LNCaP clone FGC (cell line): ENCODE results near the gene CTDP1.

Experiments used
- DNase-seq: peaks from one replicate; pipeline ENCODE4 v3.0.0-alpha.2; 2011; ENCODE audit warnings: low read depth
- H3K4me3 ChIP-seq: 2 replicates; pipeline ENCODE4 v1.5.1; 2011; ENCODE audit warnings: mild to moderate bottlenecking, low read depth, low read length, control low read depth
- TF ChIP-seq, protein P1 (sequence below): IDR thresholded peaks from 2 replicates; pipeline ENCODE4 v1.5.1; 2012; ENCODE audit warnings: mild to moderate bottlenecking; ENCODE audit not compliant: control insufficient read depth, insufficient read depth; ENCODE audit errors: extremely low read depth

CTDP1 gene

DNA sequence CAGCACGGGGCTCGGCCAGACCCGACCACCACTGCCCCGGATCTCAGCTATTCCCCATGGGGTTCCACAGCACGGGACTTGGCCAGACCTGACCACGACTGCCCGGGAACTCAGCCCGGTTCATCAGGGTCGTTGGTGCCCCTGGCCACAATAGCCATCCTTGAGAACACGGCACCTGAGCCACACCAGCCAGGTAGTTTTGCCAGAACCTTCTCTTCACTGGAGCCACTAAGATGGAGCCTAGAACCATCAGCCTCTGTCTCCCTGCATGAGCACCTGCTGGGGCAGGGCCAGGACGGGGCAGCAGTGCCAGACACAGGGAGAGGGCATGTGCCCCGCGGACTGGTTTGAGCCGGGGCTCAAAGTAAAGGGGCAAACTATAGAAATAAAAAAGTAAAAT lies 106.7 kb downstream of the CTDP1 start:
- H3K4me3 ChIP-seq = no peak overlapping the region
- no peak for DNase-seq
- TF ChIP-seq, protein P1, sequence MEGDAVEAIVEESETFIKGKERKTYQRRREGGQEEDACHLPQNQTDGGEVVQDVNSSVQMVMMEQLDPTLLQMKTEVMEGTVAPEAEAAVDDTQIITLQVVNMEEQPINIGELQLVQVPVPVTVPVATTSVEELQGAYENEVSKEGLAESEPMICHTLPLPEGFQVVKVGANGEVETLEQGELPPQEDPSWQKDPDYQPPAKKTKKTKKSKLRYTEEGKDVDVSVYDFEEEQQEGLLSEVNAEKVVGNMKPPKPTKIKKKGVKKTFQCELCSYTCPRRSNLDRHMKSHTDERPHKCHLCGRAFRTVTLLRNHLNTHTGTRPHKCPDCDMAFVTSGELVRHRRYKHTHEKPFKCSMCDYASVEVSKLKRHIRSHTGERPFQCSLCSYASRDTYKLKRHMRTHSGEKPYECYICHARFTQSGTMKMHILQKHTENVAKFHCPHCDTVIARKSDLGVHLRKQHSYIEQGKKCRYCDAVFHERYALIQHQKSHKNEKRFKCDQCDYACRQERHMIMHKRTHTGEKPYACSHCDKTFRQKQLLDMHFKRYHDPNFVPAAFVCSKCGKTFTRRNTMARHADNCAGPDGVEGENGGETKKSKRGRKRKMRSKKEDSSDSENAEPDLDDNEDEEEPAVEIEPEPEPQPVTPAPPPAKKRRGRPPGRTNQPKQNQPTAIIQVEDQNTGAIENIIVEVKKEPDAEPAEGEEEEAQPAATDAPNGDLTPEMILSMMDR = no peak

DNA sequence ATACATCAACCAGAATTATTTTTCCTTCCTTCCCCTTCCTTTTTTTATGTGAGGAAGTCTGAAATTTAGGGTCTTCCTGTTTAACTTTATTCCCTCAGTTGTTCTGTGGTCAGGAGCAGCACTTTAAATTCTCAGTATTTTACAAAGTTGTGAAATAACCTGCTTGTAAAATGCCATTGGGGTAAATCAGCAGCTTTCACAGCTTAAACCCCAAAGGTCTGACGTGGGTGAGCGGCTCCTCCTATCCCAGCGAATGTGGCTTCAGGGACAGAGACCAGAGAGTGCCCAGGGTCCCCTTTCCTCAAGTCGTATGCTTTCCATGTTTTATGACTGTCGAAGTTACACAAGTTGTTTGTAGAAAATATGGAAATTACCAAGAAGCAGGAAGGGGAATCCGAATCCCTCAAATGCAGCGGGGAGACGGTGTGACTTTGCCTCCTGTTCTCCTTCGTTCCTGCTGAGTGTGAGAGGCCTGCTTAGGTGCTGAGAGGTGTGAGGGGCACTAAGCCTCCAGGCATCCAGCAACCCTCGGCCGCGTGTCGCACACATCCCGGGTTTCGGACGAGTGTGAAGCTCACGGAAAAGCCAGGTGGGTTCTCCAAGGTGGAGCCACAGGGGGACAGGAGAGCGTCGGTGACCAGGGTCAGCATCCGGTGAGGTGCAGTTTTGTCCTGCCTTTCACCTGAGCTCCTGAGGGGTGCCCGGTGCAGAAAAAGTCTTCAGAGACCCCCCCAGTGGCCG lies 107.4 kb downstream of the CTDP1 start:
- no peak overlapping the region for H3K4me3 ChIP-seq
- no peak for DNase-seq
- TF ChIP-seq, protein P1 = no peak

DNA sequence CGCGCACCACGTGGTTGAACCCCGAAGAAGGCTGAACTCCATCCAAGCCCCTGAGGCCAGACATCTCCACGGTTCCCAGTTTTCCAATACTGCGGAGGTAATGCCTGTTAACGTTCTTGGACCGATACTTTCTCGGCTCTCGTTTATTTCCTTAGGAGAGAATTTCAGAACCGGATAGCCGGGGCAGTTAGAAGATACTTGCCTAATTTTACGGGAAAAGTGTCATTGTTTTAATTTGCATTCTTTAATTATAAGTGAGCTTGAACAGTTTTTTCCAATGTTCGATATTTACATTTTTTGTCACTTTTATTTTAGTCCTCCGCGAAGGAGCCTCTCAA lies 107.9 kb downstream of the CTDP1 start:
- no peak overlapping the region for H3K4me3 ChIP-seq
- TF ChIP-seq, protein P1 = no peak
- no peak for DNase-seq

DNA sequence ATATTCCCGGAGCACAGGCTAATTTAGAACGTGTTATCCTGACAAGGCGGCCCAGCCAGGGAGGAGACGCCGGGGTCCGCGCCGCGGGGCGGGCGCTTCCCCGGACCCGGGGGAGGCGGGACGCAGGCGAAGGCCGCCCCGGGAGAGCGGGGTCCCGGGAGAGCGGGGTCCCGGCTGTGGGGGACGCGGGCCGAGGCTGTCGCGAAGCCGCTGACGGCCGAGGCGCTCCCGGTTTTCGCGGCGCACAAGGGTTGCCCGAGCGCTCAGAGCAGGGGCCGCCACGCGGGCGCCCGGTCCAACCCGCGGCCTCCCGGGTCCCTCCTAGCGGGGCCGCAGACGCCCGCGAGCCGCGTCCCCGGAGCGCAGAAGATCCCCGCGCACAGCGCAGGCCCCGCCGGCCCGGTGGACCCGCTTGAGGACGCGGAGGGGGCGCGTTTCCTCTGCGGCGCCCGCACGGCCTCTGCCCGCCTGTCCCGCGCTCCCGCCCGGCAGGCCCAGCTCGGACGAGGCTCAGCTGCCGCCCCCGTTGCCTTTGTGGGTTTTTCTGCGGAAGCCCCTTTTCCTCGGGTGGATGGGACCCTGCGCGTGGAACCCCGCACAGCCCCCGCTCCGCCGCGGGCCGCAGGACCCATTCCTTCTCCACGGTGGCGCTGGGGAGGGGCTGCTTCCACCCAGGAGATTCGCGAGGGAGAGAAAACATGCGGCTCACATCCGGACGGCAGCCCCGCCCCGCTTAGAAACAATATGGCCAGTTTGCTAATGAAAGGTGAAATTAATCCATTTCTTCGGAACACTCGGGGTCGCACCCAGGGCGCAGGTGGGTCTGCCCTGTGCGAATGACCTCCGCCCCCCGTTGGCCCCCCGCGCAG lies 108.5 kb downstream of the CTDP1 start:
- TF ChIP-seq, protein P1 = no peak
- no peak overlapping the region for H3K4me3 ChIP-seq
- DNase-seq = no peak

DNA sequence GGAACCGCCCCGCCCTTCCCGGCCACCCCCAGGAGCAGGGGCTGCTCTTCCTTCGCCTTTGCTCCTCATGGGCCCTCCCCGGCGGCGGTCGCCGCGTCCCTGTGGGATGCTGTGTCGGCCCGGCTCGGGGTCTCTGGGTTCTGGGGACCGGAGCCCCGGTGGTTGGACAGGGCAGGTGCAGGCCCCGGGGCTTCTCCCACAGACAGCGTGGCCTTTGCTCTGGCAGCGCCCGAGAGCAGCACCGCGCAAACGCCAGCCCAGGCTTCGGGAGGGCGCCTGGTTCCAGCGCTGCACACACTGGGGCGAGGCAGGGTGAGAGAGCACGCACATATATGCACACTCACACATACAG lies 109.1 kb downstream of the CTDP1 start:
- DNase-seq = no peak
- no peak overlapping the region for H3K4me3 ChIP-seq
- TF ChIP-seq, protein P1 = no peak

DNA sequence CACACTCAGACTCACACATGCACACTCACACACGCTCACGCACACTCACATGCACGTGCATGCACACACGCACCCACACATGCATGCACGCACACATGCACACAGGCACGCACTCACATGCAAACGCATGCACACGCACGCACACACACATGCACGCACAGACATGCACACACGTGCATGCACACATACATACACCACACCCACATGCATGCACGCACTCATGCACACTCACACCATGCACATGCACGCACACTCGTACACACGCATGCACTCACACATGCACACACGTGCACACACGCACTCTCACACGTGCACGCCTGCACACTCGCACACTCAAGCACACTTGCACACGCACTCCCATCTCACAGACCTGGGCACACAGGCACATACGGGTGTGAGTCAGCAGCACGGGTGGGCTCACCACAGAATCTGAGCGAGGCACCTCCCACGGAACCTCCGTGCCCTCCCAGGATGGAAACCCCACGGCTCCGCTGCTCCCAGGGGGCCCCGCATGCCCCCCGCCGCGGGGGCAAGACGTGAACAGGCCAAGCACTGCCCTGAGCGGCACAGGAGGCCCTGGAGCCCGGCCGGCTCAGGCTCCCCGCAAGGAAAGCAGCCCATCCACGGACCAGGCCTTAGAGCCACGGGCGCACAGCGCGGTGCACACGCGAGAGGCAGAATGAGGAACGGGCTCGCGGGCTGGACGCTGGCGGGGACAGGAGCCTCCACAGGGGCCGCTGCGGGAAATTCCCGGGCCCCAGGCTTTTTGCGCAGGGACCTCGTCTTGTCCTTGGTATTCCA lies 109.7 kb downstream of the CTDP1 start:
- TF ChIP-seq, protein P1 = no peak
- no peak for DNase-seq
- H3K4me3 ChIP-seq = no peak overlapping the region
